Pancreas (tissue), 10 donors: ENCODE measurements around the gene DSTN. TPM values are rescaled to one million over a fixed set of nuclear protein-coding genes. Genes with fewer than 3 reads are reported as not detected.

Experiments used
- ATAC-seq, 4 donors: fragments of 200-7000 bp; cut with Tn5 transposase; one replicate each; pipeline versions ENCODE4 v1.8.0 to v1.9.1; 2020; ENCODE audit warnings: mild to moderate bottlenecking in 4 of 4, moderate library complexity in 4 of 4
- DNase-seq, 6 donors: peaks; one replicate each; pipeline ENCODE4 v3.0.0-alpha.2; 2020
- FAIRE-seq: peaks from 2 replicates; lab custom pipeline; 2012; peaks lifted over from hg19 to GRCh38; lab: Jason Lieb, UNC
- H3K27ac ChIP-seq, 4 donors: fragments of 200-600 bp; sonication (generic); 1 replicate in 3 of 4; 2 replicates in 1 of 4; pipeline versions ENCODE4 v1.5.0 to v1.8.0; 2020
- H3K27me3 ChIP-seq, 4 donors: fragments of 200-600 bp; one replicate each; pipeline ENCODE4 v1.8.0; 2021
- H3K36me3 ChIP-seq, 3 donors: fragments of 200-600 bp; sonication (generic) in 1 of 3; one replicate each; pipeline versions ENCODE4 v1.5.0 to v1.8.0; 2020 to 2021
- H3K4me1 ChIP-seq, 3 donors: fragments of 200-600 bp; one replicate each; pipeline ENCODE4 v1.8.0; 2021
- H3K4me3 ChIP-seq, 4 donors: fragments of 200-600 bp; sonication (generic) in 2 of 4; one replicate each; pipeline versions ENCODE4 v1.5.0 to v1.8.0; 2020 to 2021
- H3K9me3 ChIP-seq, 4 donors: fragments of 200-600 bp; one replicate each; pipeline ENCODE4 v1.8.0; 2021
- CTCF ChIP-seq, 4 donors: fragments of 200-600 bp; sonication (generic) in 3 of 4; IDR thresholded peaks; one replicate each; pipeline versions ENCODE4 v1.5.0 to v1.8.0; 2021; ENCODE audit warnings: antibody characterized with exemption in 4 of 4
- WGBS, 2 donors: extraction: QIAGEN DNeasy Blood & Tissue Kit; methylation state at CpG; one replicate each; pipeline ENCODE4 v1.1.7; 2013; 5-methylcytosine and 5-hydroxymethylcytosine counted together
- intact Hi-C, 3 donors: fragments of 100-400 bp; cut with DNase I; formaldehyde crosslinking; loops; one replicate each; pipeline versions ENCODE4 v1.11.1 to v1.14.2; 2022
- polyA plus RNA-seq, 2 donors: library from polyadenylated mRNA; stranded (reverse); fragments of 200-250 nt; gene quantifications; one replicate each; pipeline ENCODE4 v1.2.3, GENCODE V29; 2013
- total RNA-seq, 6 donors: library from RNA; stranded (reverse); fragmentation: NEBNext Ultra II Directional in 4 of 6; extraction: Animal tissue kit (Norgen Biotek cat#: 25700) in 4 of 6; gene quantifications; one replicate each; pipeline versions ENCODE4 v1.2.1 to v1.2.4, GENCODE V29; 2021 to 2023
- donor health status: healthy with polysubstance abuse.
- donor health status: DM: no; HTN: no; CAD: no; lungs with moderate emphysema.
- donor health status: DM: no; HTN: no; CAD: no.
- donor health status: control.
- donor health status: control.
- donor health status: Bipolar disorder and iron deficiency.
- donor health status: DM: yes; HTN: yes; CAD: no.
- donor health status: DM: no; HTN: no; CAD: no.
- donor health status: DM: no; HTN: no; CAD: no.
- donor health status: DM: yes; HTN: yes; CAD: no.

Gene DSTN
- total and polyA plus RNA-seq, 8 donors, result 138 to 242 (median 182) TPM

GRCh38 chr20:17628101-17628841 lies 58.4 kb downstream of the DSTN start:
- 73 to 75% methylated on average over 18 of the region's 18 CpGs for WGBS, 2 donors
- Histone ChIP-seq H3K27ac (no peak overlapping the region), H3K4me3 (no peak overlapping the region), H3K4me1 (peaks cover 0 to 8% (median 3%) of the 10 kb centered on the region in 3 donors), H3K9me3 (no peaks in the 10 kb centered on the region), H3K27me3 (no peaks in the 10 kb centered on the region), H3K36me3 (peaks cover 0 to 98% (median 65%) of the 10 kb centered on the region in 3 donors)
- TF ChIP-seq CTCF (IDR thresholded peaks at IDR 0.05), result no peak
- intact Hi-C loops, result no loop called here
- no peak for FAIRE-seq
- ATAC-seq, result no peak
- peak in 3 of 6 donors; percentile 35 to 69 (median 57) for DNase-seq

GRCh38 chr20:17629025-17629424 lies 59.1 kb downstream of the DSTN start:
- H3K36me3 ChIP-seq, result peaks cover 0 to 98% (median 64%) of the 10 kb centered on the region in 3 donors
- DNase-seq (peak in 3 of 6 donors; percentile 28 to 63 (median 54)), ATAC-seq (no peak), FAIRE-seq (no peak)
- peaks cover 0 to 8% (median 3%) of the 10 kb centered on the region in 3 donors for H3K4me1 ChIP-seq
- H3K27me3 ChIP-seq, result no peaks in the 10 kb centered on the region
- WGBS, 2 donors, result 67 to 78% methylated on average over 8 of the region's 8 CpGs
- intact Hi-C loops, result no loop called here
- no peak overlapping the region for H3K4me3 ChIP-seq
- TF ChIP-seq CTCF (IDR thresholded peaks at IDR 0.05), result no peak
- no peaks in the 10 kb centered on the region for H3K9me3 ChIP-seq
- no peak overlapping the region for H3K27ac ChIP-seq

GRCh38 chr20:17629678-17630089 lies 59.8 kb downstream of the DSTN start:
- peak in 2 of 6 donors; percentile 37 to 79 for DNase-seq
- 76 to 79% methylated on average over 21 of the region's 21 CpGs for WGBS, 2 donors
- intact Hi-C loops, result no loop called here

GRCh38 chr20:17630151-17630805 lies 60.4 kb downstream of the DSTN start:
- ATAC-seq, result no peak
- no peak for FAIRE-seq
- DNase-seq, result peak in 2 of 6 donors; percentile 15 to 25
- peaks cover 5 to 98% (median 64%) of the 10 kb centered on the region in 3 donors for H3K36me3 ChIP-seq
- no peaks in the 10 kb centered on the region for H3K9me3 ChIP-seq
- TF ChIP-seq CTCF (IDR thresholded peaks at IDR 0.05), result no peak
- peaks cover 0 to 8% (median 3%) of the 10 kb centered on the region in 3 donors for H3K4me1 ChIP-seq
- H3K27ac ChIP-seq, result no peak overlapping the region
- 66 to 68% methylated on average over 11 of the region's 11 CpGs for WGBS, 2 donors
- no peak overlapping the region for H3K4me3 ChIP-seq
- no peaks in the 10 kb centered on the region for H3K27me3 ChIP-seq
- intact Hi-C loops, result no loop called here

More at GRCh38 chr20:17629678-17630089, 59.8 kb downstream of the DSTN start:
- Histone ChIP-seq H3K36me3 (peaks cover 0 to 98% (median 64%) of the 10 kb centered on the region in 3 donors), H3K4me1 (peaks cover 0 to 8% (median 3%) of the 10 kb centered on the region in 3 donors), H3K27ac (no peak overlapping the region), H3K4me3 (no peak overlapping the region), H3K27me3 (no peaks in the 10 kb centered on the region), H3K9me3 (no peaks in the 10 kb centered on the region)
- no peak for TF ChIP-seq CTCF (IDR thresholded peaks at IDR 0.05)
- FAIRE-seq, result no peak
- ATAC-seq, result no peak
